Peyer's patch (tissue), 4 donors: ENCODE results near the gene MNX1.

Source experiments
- CTCF ChIP-seq, 6 experiments: fragments of 450-650 bp in 4 of 6; fragments of 200-600 bp in 2 of 6; sonication (generic) in 1 of 6; IDR thresholded peaks; one replicate each; pipeline ENCODE4 v1.5.1; 2017 to 2019; ENCODE audit warnings: antibody characterized with exemption in 6 of 6, mild to moderate bottlenecking in 3 of 6, moderate library complexity in 1 of 6
- POLR2A ChIP-seq, 2 donors: fragments of 450-650 bp; IDR thresholded peaks; one replicate each; pipeline ENCODE4 v1.5.1; 2017; ENCODE audit warnings: antibody characterized with exemption in 2 of 2, mild to moderate bottlenecking in 2 of 2, moderate library complexity in 2 of 2

- TF ChIP-seq CTCF (IDR thresholded peaks at IDR 0.05) (no peak), POLR2A (IDR thresholded peaks at IDR 0.05) (no peak)
Measured at GRCh38 chr7:156956727-156957126, 53.7 kb downstream of the MNX1 start.
